ENCODE results near the gene MTG1.
"Not testable (repeated sequence)": the region's sequence is repeated elsewhere in the genome, so short reads cannot be mapped to it uniquely, and the experiment has no call there.

The MTG1 gene

DNA sequence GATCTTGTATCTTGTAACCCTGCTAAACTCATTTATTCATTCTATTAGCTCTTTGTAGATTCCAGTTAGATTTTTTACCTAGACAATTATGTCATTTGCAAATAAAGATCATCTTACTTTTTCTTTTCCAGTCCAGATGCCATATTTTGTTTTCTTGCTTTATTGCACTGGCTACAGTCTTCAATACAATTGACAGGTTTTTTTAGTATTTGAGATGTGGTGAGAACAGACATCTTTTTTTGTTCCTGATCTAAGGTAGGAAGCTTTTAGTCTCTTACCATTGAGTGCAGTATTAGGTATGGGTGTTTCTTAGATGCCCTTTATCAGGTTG, 18.4 kb downstream of the MTG1 start:
- TF ChIP-seq, protein P1, sequence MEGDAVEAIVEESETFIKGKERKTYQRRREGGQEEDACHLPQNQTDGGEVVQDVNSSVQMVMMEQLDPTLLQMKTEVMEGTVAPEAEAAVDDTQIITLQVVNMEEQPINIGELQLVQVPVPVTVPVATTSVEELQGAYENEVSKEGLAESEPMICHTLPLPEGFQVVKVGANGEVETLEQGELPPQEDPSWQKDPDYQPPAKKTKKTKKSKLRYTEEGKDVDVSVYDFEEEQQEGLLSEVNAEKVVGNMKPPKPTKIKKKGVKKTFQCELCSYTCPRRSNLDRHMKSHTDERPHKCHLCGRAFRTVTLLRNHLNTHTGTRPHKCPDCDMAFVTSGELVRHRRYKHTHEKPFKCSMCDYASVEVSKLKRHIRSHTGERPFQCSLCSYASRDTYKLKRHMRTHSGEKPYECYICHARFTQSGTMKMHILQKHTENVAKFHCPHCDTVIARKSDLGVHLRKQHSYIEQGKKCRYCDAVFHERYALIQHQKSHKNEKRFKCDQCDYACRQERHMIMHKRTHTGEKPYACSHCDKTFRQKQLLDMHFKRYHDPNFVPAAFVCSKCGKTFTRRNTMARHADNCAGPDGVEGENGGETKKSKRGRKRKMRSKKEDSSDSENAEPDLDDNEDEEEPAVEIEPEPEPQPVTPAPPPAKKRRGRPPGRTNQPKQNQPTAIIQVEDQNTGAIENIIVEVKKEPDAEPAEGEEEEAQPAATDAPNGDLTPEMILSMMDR (conservative IDR thresholded peaks at IDR 0.05; ENCODE audit: control insufficient read depth, insufficient read depth, low read depth, low read length), result no peak
- no peak for DNase-seq (ENCODE audit: low read depth)
- H3K4me3 ChIP-seq (ENCODE audit: control insufficient read depth, low read depth, low read length), result no peak overlapping the region

DNA sequence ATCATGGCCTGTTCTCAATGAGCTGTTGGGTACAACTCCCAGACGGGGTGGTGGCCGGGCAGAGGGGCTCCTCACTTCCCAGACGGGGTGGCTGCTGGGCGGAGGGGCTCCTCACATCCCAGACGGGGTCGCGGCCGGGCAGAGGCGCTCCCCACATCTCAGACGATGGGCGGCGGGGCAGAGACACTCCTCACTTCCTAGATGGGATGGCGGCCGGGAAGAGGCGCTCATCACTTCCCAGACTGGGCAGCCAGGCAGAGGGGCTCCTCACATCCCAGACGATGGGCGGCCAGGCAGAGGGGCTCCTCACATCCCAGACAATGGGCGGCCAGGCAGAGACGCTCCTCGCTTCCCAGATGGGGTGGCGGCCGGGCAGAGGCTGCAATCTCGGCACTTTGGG, 20.4 kb downstream of the MTG1 start:
- not testable (repeated sequence) for H3K4me3 ChIP-seq (ENCODE audit: control insufficient read depth, low read depth, low read length); DNase-seq (ENCODE audit: low read depth)

- no peak for DNase-seq (ENCODE audit: low read depth)
- H3K4me3 ChIP-seq (ENCODE audit: control insufficient read depth, low read depth, low read length), result no peak overlapping the region
- TF ChIP-seq, protein P1 (conservative IDR thresholded peaks at IDR 0.05; ENCODE audit: control insufficient read depth, insufficient read depth, low read depth, low read length), result no peak
Measured at GRCh38 chr10:133415752-133416151, 21.8 kb downstream of the MTG1 start.

- TF ChIP-seq, protein P1 (conservative IDR thresholded peaks at IDR 0.05; ENCODE audit: control insufficient read depth, insufficient read depth, low read depth, low read length), result no peak
- H3K4me3 ChIP-seq (ENCODE audit: control insufficient read depth, low read depth, low read length), result no peak overlapping the region
- DNase-seq (ENCODE audit: low read depth), result no peak
Measured at GRCh38 chr10:133418289-133418993, 24.5 kb downstream of the MTG1 start.

DNA sequence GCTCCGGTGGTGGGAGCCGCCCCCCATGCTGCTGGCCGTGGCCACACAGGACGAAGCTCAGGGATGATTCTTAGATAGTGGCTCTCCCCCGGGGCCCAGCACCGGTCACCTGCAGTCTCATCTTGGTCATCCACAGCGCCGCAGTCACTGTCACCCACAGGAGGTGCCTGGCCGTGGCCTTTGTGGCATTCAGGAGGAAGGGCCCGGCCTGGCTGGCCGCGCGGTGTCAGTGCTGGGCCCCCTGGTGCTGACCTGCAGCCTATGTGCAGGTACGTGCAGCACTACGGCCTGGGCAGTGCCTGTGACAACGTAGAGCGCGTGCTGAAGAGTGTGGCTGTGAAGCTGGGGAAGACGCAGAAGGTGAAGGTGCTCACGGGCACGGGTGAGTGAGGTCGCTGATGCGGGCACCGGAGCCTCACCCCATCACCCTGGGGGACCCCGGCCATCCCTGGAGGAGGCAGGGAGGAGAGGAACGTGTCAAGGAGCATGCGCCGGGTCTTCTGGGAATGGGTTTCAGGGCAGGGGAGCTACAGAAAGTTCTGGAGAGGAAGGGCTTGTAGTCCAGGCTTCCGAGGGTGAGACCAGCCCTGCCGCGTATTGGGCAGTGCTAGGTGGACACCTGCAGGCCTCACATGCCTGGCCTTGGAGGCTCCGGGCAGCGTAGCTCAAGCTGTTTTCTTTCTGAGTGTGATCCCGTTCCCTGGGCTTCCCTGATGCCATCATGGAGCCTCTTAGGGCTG, 25.4 kb downstream of the MTG1 start:
- no peak for DNase-seq (ENCODE audit: low read depth)
- TF ChIP-seq, protein P1 (conservative IDR thresholded peaks at IDR 0.05; ENCODE audit: control insufficient read depth, insufficient read depth, low read depth, low read length), result no peak
- no peak overlapping the region for H3K4me3 ChIP-seq (ENCODE audit: control insufficient read depth, low read depth, low read length)

- DNase-seq (ENCODE audit: low read depth), result no peak
- TF ChIP-seq, protein P1 (conservative IDR thresholded peaks at IDR 0.05; ENCODE audit: control insufficient read depth, insufficient read depth, low read depth, low read length), result no peak
- H3K4me3 ChIP-seq (ENCODE audit: control insufficient read depth, low read depth, low read length), result no peak overlapping the region
Measured at GRCh38 chr10:133420028-133420427, 26.1 kb downstream of the MTG1 start.

DNA sequence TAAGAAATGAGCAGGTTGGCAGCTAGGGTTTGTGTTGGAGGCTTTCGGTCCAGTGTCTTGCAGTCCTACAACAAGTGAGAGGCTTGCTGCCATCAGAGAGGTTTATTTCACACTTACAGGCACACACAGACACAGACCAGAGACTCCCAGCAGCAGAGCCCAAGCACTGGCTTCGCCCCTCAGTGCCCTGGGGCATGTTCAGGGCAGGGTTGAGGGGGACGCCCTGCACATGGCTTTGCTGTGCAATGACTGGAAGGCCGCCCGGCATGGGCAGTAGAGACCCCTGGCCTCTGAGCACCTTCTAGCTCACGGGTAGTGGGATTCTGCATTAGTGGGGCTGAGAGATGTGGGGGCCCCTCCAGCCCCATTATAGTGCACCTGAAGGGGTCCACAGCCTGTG, 26.6 kb downstream of the MTG1 start:
- TF ChIP-seq, protein P1 (conservative IDR thresholded peaks at IDR 0.05; ENCODE audit: control insufficient read depth, insufficient read depth, low read depth, low read length), result no peak
- no peak overlapping the region for H3K4me3 ChIP-seq (ENCODE audit: control insufficient read depth, low read depth, low read length)
- DNase-seq (ENCODE audit: low read depth), result no peak
